Muscle layer of duodenum (tissue), 2 donors: ENCODE measurements around the gene HPSE2.
"Not testable (repeated sequence)": the region's sequence is repeated elsewhere in the genome, so short reads cannot be mapped to it uniquely, and the experiment has no call there.

ENCODE experiments used
- H3K27ac ChIP-seq: one replicate; pipeline ENCODE4 v1.7.0; 2013; ENCODE audit warnings: mild to moderate bottlenecking, low read length
- H3K27me3 ChIP-seq: one replicate; pipeline ENCODE4 v1.7.0; 2013; ENCODE audit warnings: low read depth, mild to moderate bottlenecking, control low read depth, low read length
- H3K36me3 ChIP-seq, 2 donors: one replicate each; pipeline ENCODE4 v1.7.0; 2013; ENCODE audit warnings: low read length in 2 of 2, control low read depth in 1 of 2, mild to moderate bottlenecking in 1 of 2; ENCODE audit not compliant: insufficient read depth in 2 of 2, control insufficient read depth in 1 of 2
- H3K4me1 ChIP-seq, 2 donors: one replicate each; pipeline ENCODE4 v1.7.0; 2013; ENCODE audit warnings: low read length in 2 of 2, mild to moderate bottlenecking in 2 of 2, control low read depth in 1 of 2, moderate library complexity in 1 of 2; ENCODE audit not compliant: insufficient read depth in 2 of 2, control insufficient read depth in 1 of 2
- H3K4me3 ChIP-seq, 2 donors: one replicate each; pipeline ENCODE4 v1.7.0; 2013; ENCODE audit warnings: low read length in 2 of 2, low read depth in 1 of 2, mild to moderate bottlenecking in 1 of 2
- H3K9me3 ChIP-seq, 2 donors: one replicate each; pipeline ENCODE4 v1.7.0; 2013; ENCODE audit warnings: low read length in 2 of 2, control low read depth in 1 of 2, mild to moderate bottlenecking in 1 of 2; ENCODE audit not compliant: control insufficient read depth in 1 of 2
- donor health status: healthy.

HPSE2 gene

GRCh38 chr10:98519841-98520240, 715.8 kb downstream of the HPSE2 start:
- Histone ChIP-seq H3K36me3 (no peaks in the 10 kb centered on the region), H3K4me3 (no peak overlapping the region), H3K4me1 (no peaks in the 10 kb centered on the region), H3K9me3 (no peaks in the 10 kb centered on the region), H3K27me3 (no peaks in the 10 kb centered on the region), H3K27ac (no peak overlapping the region)

- H3K4me3 ChIP-seq, result no peak overlapping the region
- no peak overlapping the region for H3K27ac ChIP-seq
- no peaks in the 10 kb centered on the region for H3K36me3 ChIP-seq
- H3K4me1 ChIP-seq, result no peaks in the 10 kb centered on the region
- H3K27me3 ChIP-seq, result no peaks in the 10 kb centered on the region
- H3K9me3 ChIP-seq, result no peaks in the 10 kb centered on the region
Observed at GRCh38 chr10:98517672-98518071, 718.0 kb downstream of the HPSE2 start.

GRCh38 chr10:98516352-98516751, 719.3 kb downstream of the HPSE2 start:
- no peaks in the 10 kb centered on the region for H3K9me3 ChIP-seq
- H3K27me3 ChIP-seq, result no peaks in the 10 kb centered on the region
- H3K4me1 ChIP-seq, result no peaks in the 10 kb centered on the region
- no peaks in the 10 kb centered on the region for H3K36me3 ChIP-seq
- no peak overlapping the region for H3K4me3 ChIP-seq
- H3K27ac ChIP-seq, result no peak overlapping the region

GRCh38 chr10:98513704-98514103, 721.9 kb downstream of the HPSE2 start:
- Histone ChIP-seq H3K27ac (no peak overlapping the region), H3K4me3 (no peak overlapping the region), H3K36me3 (no peaks in the 10 kb centered on the region), H3K27me3 (no peaks in the 10 kb centered on the region), H3K4me1 (no peaks in the 10 kb centered on the region), H3K9me3 (no peaks in the 10 kb centered on the region)

GRCh38 chr10:98511876-98512275, 723.8 kb downstream of the HPSE2 start:
- no peak overlapping the region for H3K27ac ChIP-seq
- H3K36me3 ChIP-seq, result no peaks in the 10 kb centered on the region
- no peaks in the 10 kb centered on the region for H3K27me3 ChIP-seq
- no peak overlapping the region for H3K4me3 ChIP-seq
- no peaks in the 10 kb centered on the region for H3K9me3 ChIP-seq
- H3K4me1 ChIP-seq, result no peaks in the 10 kb centered on the region

GRCh38 chr10:98510412-98510995, 725.1 kb downstream of the HPSE2 start:
- Histone ChIP-seq H3K27ac (no peak overlapping the region), H3K4me1 (no peaks in the 10 kb centered on the region), H3K27me3 (no peaks in the 10 kb centered on the region), H3K9me3 (no peaks in the 10 kb centered on the region), H3K4me3 (no peak overlapping the region), H3K36me3 (no peaks in the 10 kb centered on the region)

GRCh38 chr10:98509745-98510144, 725.9 kb downstream of the HPSE2 start:
- H3K36me3 ChIP-seq, result no peaks in the 10 kb centered on the region
- no peaks in the 10 kb centered on the region for H3K27me3 ChIP-seq
- H3K4me3 ChIP-seq, result no peak overlapping the region
- H3K4me1 ChIP-seq, result no peaks in the 10 kb centered on the region
- no peak overlapping the region for H3K27ac ChIP-seq
- H3K9me3 ChIP-seq, result no peaks in the 10 kb centered on the region

GRCh38 chr10:98502535-98502934, 733.1 kb downstream of the HPSE2 start:
- H3K27me3 ChIP-seq, H3K4me3 ChIP-seq, H3K27ac ChIP-seq, H3K4me1 ChIP-seq, H3K9me3 ChIP-seq, H3K36me3 ChIP-seq: not testable (repeated sequence)

GRCh38 chr10:98492763-98493162, 742.9 kb downstream of the HPSE2 start:
- no peaks in the 10 kb centered on the region for H3K4me1 ChIP-seq

GRCh38 chr10:98489561-98490481, 745.8 kb downstream of the HPSE2 start:
- Histone ChIP-seq H3K36me3 (no peaks in the 10 kb centered on the region), H3K27ac (no peak overlapping the region), H3K4me1 (no peaks in the 10 kb centered on the region), H3K27me3 (no peaks in the 10 kb centered on the region), H3K4me3 (no peak overlapping the region), H3K9me3 (no peaks in the 10 kb centered on the region)

More at GRCh38 chr10:98492763-98493162, 742.9 kb downstream of the HPSE2 start:
- no peak overlapping the region for H3K4me3 ChIP-seq
- no peaks in the 10 kb centered on the region for H3K27me3 ChIP-seq
- peaks cover 0 to 11% of the 10 kb centered on the region in 2 donors for H3K9me3 ChIP-seq
- no peak overlapping the region for H3K27ac ChIP-seq
- no peaks in the 10 kb centered on the region for H3K36me3 ChIP-seq

- Histone ChIP-seq H3K4me1 (no peaks in the 10 kb centered on the region), H3K4me3 (no peak overlapping the region)
Observed at GRCh38 chr10:98488669-98489430, 746.8 kb downstream of the HPSE2 start.

More at GRCh38 chr10:98488669-98489430, 746.8 kb downstream of the HPSE2 start:
- Histone ChIP-seq H3K27ac (no peak overlapping the region), H3K9me3 (no peaks in the 10 kb centered on the region), H3K27me3 (no peaks in the 10 kb centered on the region), H3K36me3 (no peaks in the 10 kb centered on the region)
